NCI-H446 (cell line): ENCODE measurements around the gene WDTC1.
A peak's percentile ranks its signal among the peaks of the same experiment; 100 is the strongest.

Experiments
- DNase-seq, 2 experiments: peaks; one replicate each; lab custom pipeline; 2025; lab: John Stamatoyannopoulos, UW

Gene WDTC1

DNA sequence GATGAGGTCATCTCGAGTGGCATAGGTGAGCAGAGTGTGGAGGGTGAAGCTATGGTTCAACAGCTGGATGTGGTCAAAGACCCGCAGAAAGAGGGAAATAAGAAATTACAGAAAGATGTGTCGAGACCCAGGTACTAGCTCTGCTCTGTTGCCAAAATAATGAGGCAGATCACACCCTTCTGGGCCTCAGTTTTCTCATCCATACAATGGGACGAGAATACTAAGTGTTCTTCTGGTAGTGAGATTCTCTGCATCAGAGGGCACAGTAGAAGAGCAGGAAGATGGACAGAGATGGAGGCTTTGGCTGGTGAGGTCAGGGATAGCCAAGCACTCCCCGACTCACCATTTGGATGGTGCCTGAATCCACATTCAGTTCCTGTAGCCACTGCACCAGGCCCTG is 121.3 kb downstream of the WDTC1 start:
- no peak for DNase-seq

GRCh38 chr1:27356277-27356618 is 121.8 kb downstream of the WDTC1 start:
- DNase-seq: no peak

DNA sequence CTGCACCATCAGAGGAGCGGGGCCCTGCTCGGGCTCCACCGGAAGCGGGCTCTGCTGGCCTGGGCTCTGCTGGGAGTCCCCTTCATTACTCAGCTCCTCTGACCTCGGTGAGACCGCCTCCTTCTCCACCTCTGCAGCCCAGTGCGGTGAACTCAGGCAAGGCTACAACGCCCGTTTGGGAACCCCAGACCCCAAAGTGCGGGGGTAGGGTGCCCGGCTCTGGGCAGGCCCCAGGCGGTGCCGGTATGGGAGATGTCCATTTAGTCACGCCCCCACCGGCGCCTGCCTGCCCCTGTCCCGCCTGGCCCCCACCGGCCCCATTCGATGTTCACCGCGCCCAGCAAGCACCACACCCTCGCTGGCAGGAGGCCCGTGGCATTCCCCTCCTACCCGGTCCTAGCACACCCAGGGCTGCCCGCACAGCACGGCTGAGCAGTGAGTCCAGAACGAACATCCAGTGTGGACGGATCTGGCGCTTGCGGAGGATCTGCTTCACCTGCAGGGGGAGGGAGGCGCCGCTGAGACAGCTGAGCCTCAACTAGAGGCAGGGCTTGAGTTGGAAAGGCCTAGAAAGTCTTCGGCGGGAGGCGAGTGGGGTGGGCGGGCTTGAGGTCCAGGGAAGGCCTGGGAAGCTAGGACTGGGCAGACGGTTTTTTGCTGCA is 122.3 kb downstream of the WDTC1 start:
- DNase-seq: no peak

DNA sequence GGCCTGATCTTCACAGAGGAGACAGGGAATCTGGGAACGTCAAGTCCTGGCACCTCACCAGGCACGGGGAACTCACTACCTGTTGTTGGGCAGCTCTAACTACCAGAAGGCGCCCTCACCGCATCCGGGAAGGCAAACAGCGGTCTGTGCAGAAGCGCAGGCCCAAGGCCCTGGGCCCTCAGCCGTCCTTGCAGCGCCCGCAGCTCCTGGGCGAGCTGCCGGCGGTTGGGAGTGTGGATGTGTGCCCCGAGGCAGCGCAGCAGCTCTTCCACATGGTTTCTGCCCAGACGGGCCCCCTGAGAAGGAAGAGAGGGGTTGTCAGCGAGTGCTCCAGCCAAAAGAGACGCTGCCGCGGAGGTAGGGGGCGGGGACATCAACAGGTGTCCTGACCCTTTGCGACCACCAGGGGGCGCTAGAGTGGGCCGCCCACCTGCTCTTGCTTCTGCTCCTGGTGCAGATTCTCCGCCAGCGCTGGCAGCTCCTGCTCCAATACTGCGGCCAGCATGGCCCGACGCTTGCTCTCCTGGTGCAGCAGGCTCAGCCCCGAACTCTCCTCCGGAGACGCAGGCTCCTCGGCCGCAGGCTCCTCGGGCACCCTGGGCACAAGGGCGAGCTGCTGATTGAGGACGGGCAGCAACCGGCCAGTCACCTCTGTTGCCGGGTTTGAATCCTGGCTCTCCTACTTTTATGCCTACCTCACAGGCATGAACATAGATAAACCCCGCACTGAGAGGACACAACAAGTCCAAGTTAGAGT is 123.0 kb downstream of the WDTC1 start:
- peak in 1 of 2 experiments; percentile 17 for DNase-seq
